ENCODE data around the gene VCL. TPM values are rescaled to one million over a fixed set of nuclear protein-coding genes. Genes with fewer than 3 reads are reported as not detected.

VCL gene
- total RNA-seq, 1 experiment from 2014 or later, result 106 TPM

DNA sequence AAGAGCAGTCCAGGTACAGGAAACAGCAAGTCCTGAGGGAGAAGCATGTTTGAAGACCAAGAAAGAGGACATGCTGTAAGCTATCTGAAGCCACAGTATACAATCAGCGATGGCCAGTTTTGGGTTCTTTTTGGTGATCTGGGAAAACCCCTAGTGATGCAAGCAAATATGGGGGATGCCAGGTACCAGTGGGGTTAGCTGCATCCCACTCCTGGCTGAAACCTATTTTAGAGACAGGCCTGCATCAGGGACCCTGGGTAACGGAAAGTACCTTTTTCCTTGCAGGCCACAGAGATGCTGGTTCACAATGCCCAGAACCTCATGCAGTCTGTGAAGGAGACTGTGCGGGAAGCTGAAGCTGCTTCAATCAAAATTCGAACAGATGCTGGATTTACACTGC is 119.8 kb downstream of the VCL start:
- Histone ChIP-seq H2AFZ (ENCODE audit: low read depth, low read length, poor library complexity, severe bottlenecking) (no peak overlapping the region), H3K4me1 (ENCODE audit: control insufficient read depth in 1 of 2, insufficient read depth in 2 of 2, low read length in 2 of 2) (peaks cover 11 to 24% of the 10 kb centered on the region in 2 experiments), H3K79me2 (ENCODE audit: insufficient read depth, low read length) (peaks cover under 1% of the 10 kb centered on the region; the same call in 1 of the 2 replicates), H3K27ac (ENCODE audit: low read depth, low read length) (peak overlapping the region; percentile 45; the same call in 1 of the 2 replicates), H3K4me3 (replicated peaks in 1 of 2; ENCODE audit: low read depth in 1 of 2, low read length in 2 of 2) (no peak overlapping the region), H3K27me3 (ENCODE audit: insufficient read depth, low read length) (no peaks in the 10 kb centered on the region), H3K9me3 (ENCODE audit: control insufficient read depth in 1 of 2, insufficient read depth in 1 of 2, low read depth in 1 of 2, low read length in 2 of 2) (no peaks in the 10 kb centered on the region), H4K20me1 (ENCODE audit: insufficient read depth) (no peaks in the 10 kb centered on the region), H3K9ac (ENCODE audit: low read length) (no peak overlapping the region), H3K36me3 (ENCODE audit: control insufficient read depth in 1 of 2, insufficient read depth in 2 of 2, low read length in 2 of 2) (peaks cover 51 to 73% of the 10 kb centered on the region in 2 experiments), H3K9me2 (ENCODE audit: insufficient read depth) (no peaks in the 10 kb centered on the region), H3K4me2 (ENCODE audit: low read length) (peak overlapping the region; percentile 55; the same call in 1 of the 2 replicates)
- ChIA-PET POLR2A (no interaction called here), RAD21 (ENCODE audit: low non-redundant PET in 1 of 2, low total read pairs in 2 of 2, uncharacterized antibody in 2 of 2, unreplicated experiment in 2 of 2) (no interaction called here), CTCF (interaction anchor here (1.1 kb wide), 1 partner anchor 117 kb away, joined by 3 read pairs; no protein-coding TSS in a partner anchor)
- intact Hi-C loops (cut with micrococcal nuclease), result no loop called here
- no TSS peak for BruUV-seq (replicated peaks)
- DNase-seq (ENCODE audit: low read depth, low spot score) (no peak), ATAC-seq (no peak)
- no peak for TF ChIP-seq CEBPB (IDR thresholded peaks at IDR 0.05; ENCODE audit: low read depth)
- TF ChIP-seq, protein P1, sequence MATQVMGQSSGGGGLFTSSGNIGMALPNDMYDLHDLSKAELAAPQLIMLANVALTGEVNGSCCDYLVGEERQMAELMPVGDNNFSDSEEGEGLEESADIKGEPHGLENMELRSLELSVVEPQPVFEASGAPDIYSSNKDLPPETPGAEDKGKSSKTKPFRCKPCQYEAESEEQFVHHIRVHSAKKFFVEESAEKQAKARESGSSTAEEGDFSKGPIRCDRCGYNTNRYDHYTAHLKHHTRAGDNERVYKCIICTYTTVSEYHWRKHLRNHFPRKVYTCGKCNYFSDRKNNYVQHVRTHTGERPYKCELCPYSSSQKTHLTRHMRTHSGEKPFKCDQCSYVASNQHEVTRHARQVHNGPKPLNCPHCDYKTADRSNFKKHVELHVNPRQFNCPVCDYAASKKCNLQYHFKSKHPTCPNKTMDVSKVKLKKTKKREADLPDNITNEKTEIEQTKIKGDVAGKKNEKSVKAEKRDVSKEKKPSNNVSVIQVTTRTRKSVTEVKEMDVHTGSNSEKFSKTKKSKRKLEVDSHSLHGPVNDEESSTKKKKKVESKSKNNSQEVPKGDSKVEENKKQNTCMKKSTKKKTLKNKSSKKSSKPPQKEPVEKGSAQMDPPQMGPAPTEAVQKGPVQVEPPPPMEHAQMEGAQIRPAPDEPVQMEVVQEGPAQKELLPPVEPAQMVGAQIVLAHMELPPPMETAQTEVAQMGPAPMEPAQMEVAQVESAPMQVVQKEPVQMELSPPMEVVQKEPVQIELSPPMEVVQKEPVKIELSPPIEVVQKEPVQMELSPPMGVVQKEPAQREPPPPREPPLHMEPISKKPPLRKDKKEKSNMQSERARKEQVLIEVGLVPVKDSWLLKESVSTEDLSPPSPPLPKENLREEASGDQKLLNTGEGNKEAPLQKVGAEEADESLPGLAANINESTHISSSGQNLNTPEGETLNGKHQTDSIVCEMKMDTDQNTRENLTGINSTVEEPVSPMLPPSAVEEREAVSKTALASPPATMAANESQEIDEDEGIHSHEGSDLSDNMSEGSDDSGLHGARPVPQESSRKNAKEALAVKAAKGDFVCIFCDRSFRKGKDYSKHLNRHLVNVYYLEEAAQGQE (IDR thresholded peaks at IDR 0.05; ENCODE audit: low read depth), result no peak
- TF ChIP-seq EZH2 (IDR thresholded peaks at IDR 0.05), result no peak
- TF ChIP-seq FOSL1 (IDR thresholded peaks at IDR 0.05; ENCODE audit: low read depth), result no peak
- TF ChIP-seq YY1 (IDR thresholded peaks at IDR 0.05; ENCODE audit: extremely low read depth, insufficient replicate concordance, low read depth, low read length), result no peak
- TF ChIP-seq RAD21 (IDR thresholded peaks at IDR 0.05; ENCODE audit: low read depth), result no peak
- no peak for TF ChIP-seq SP1 (IDR thresholded peaks at IDR 0.05; ENCODE audit: low read depth)
- TF ChIP-seq ZNF274 (IDR thresholded peaks at IDR 0.05; ENCODE audit: low read depth, low read length), result no peak
- TF ChIP-seq CBX3 (IDR thresholded peaks at IDR 0.05; ENCODE audit: low read depth), result no peak
- TF ChIP-seq ELF1 (IDR thresholded peaks at IDR 0.05; ENCODE audit: borderline replicate concordance, low read depth), result no peak

All from HCT116 (cell line).